Keratinocyte (primary cell): ENCODE data around the gene HSFX3. TPM values are rescaled to one million over a fixed set of nuclear protein-coding genes. Genes with fewer than 3 reads are reported as not detected.
"Not testable (repeated sequence)": the region's sequence is repeated elsewhere in the genome, so short reads cannot be mapped to it uniquely, and the experiment has no call there.

Experiments used
- DNase-seq: peaks from one replicate; pipeline ENCODE4 v3.0.0-alpha.2; 2011; ENCODE audit warnings: low read depth, missing footprints, low spot score
- FAIRE-seq: peaks from 2 replicates; lab custom pipeline; 2011; peaks lifted over from hg19 to GRCh38; lab: Jason Lieb, UNC
- H2AFZ ChIP-seq: 2 replicates; pipeline ENCODE4 v1.6.0; 2012; ENCODE audit warnings: low read length, control low read depth, inconsistent platforms; ENCODE audit not compliant: control insufficient read depth
- H3K27ac ChIP-seq: 2 replicates; pipeline ENCODE4 v1.5.1; 2011; ENCODE audit warnings: low read length; ENCODE audit not compliant: control insufficient read depth, insufficient read depth
- H3K27me3 ChIP-seq: 3 replicates; pipeline ENCODE4 v1.6.0; 2011; ENCODE audit warnings: low read length; ENCODE audit not compliant: control insufficient read depth, insufficient read depth; ENCODE audit errors: extremely low read depth
- H3K36me3 ChIP-seq, 2 experiments: 2 replicates in 1 of 2; 3 replicates in 1 of 2; pipeline ENCODE4 v1.5.1; 2011; ENCODE audit warnings: low read length in 2 of 2, mild to moderate bottlenecking in 1 of 2; ENCODE audit not compliant: control insufficient read depth in 2 of 2, insufficient read depth in 2 of 2; ENCODE audit errors: extremely low read depth in 1 of 2
- H3K4me1 ChIP-seq: 3 replicates; pipeline ENCODE4 v1.5.1; 2011; ENCODE audit warnings: low read length; ENCODE audit not compliant: control insufficient read depth, insufficient read depth; ENCODE audit errors: extremely low read depth
- H3K4me2 ChIP-seq: 3 replicates; pipeline ENCODE4 v1.6.0; 2011; ENCODE audit warnings: low read depth, low read length; ENCODE audit not compliant: control insufficient read depth, insufficient read depth; ENCODE audit errors: extremely low read depth
- H3K4me3 ChIP-seq, 3 experiments: fragments of 200-600 bp in 1 of 3; sonication (generic) in 1 of 3; 2 replicates in 2 of 3; 3 replicates in 1 of 3; pipeline ENCODE4 v1.5.1; 2011 to 2016; ENCODE audit warnings: low read length in 3 of 3, mild to moderate bottlenecking in 3 of 3, control low read depth in 2 of 3, inconsistent platforms in 1 of 3, low read depth in 1 of 3, mixed read lengths in 1 of 3, mixed run types in 1 of 3, moderate library complexity in 1 of 3; ENCODE audit not compliant: control insufficient read depth in 2 of 3, insufficient read depth in 2 of 3; ENCODE audit errors: extremely low read depth in 1 of 3
- H3K79me2 ChIP-seq: 2 replicates; pipeline ENCODE4 v1.6.0; 2012; ENCODE audit warnings: low read length; ENCODE audit not compliant: control insufficient read depth, insufficient read depth
- H3K9ac ChIP-seq: 3 replicates; pipeline ENCODE4 v1.6.0; 2011; ENCODE audit warnings: low read length; ENCODE audit not compliant: control insufficient read depth, insufficient read depth; ENCODE audit errors: extremely low read depth
- H3K9me1 ChIP-seq: 3 replicates; pipeline ENCODE4 v1.6.0; 2011; ENCODE audit warnings: low read length; ENCODE audit not compliant: control insufficient read depth, insufficient read depth; ENCODE audit errors: extremely low read depth
- H3K9me3 ChIP-seq: 2 replicates; pipeline ENCODE4 v1.5.1; 2012; ENCODE audit warnings: low read depth, low read length; ENCODE audit not compliant: control insufficient read depth
- H4K20me1 ChIP-seq: 3 replicates; pipeline ENCODE4 v1.6.0; 2011; ENCODE audit warnings: low read length; ENCODE audit not compliant: control insufficient read depth, insufficient read depth; ENCODE audit errors: extremely low read depth
- CTCF ChIP-seq, 3 experiments: IDR thresholded peaks in 1 of 3; conservative IDR thresholded peaks in 1 of 3; optimal IDR thresholded peaks in 1 of 3; 2 replicates in 2 of 3; 3 replicates in 1 of 3; pipeline versions ENCODE3 to v1.5.1; 2011; ENCODE audit warnings: low read length in 3 of 3, mild to moderate bottlenecking in 3 of 3, moderate library complexity in 2 of 3, control low read depth in 1 of 3, inconsistent platforms in 1 of 3; ENCODE audit not compliant: insufficient read depth in 2 of 3; ENCODE audit errors: extremely low read depth in 1 of 3
- EZH2 ChIP-seq: IDR thresholded peaks from one replicate; pipeline ENCODE4 v1.6.1; 2012; ENCODE audit warnings: inconsistent platforms, mild to moderate bottlenecking, low read length, moderate library complexity
- dilution Hi-C: fragments of 300-500 bp; cut with MboI; formaldehyde crosslinking; loops from one replicate; pipeline ENCODE4 v1.7.0; 2020; ENCODE audit warnings: low sequenced_read_pairs; ENCODE audit not compliant: extremely low pct_ligation_motif_present
- polyA plus RNA-seq, 5 experiments: library from polyadenylated mRNA; depleted of rRNA in 3 of 5; stranded (reverse) in 3 of 5; stranded (forward) in 1 of 5; unstranded in 1 of 5; fragments of >200 nt; gene quantifications; 1 replicate in 1 of 5; 2 replicates in 3 of 5; 3 replicates in 1 of 5; pipeline versions ENCODE4 v1.2.1 to v1.2.3, GENCODE V29; 2011 to 2012; ENCODE audit warnings: missing spikeins in 2 of 5, low read depth in 1 of 5, low replicate concordance in 1 of 5

The HSFX3 gene
- polyA plus RNA-seq, 1 donor (not counting 4 experiments of a cell fraction or from before 2014, with no cell fraction given) = not detected

DNA sequence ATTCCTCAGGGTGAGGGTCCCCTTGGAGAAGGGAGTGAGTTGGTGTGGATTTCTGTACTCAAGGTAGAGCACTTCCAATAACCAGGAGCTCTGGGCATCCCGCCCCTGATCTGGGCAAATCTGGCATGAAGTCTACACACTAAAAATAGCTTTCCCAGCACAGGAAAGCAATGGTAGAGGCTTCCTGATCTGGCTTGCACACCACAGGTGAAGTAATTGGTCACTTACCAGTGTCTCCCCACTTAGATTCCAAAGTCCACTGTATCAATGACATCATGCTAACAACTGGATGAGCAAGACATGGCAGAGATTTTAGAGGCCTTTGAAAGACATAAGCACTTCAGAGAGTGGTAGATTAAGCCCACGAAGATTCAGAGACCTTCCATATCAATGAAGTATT is 26.8 kb downstream of the HSFX3 start:
- dilution Hi-C loops = no loop called here
- H3K9ac ChIP-seq = no peak overlapping the region

DNA sequence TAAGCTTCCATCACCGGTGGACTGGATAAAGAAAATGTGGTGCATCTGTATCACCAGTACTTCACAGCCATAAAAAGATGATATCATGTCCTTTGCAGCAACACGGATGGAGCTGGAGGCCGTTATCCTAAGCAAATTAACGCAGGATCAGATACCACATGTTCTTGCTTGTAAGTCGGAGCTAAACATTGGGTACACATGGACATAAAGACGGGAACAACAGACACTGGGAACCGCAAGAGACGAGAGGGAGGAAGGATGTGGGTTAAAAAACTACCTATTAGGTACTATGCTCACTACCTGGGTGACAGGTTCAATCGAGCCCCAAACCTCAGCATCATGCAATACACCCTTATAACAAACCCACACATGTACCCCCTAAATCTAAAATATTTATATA is 28.3 kb downstream of the HSFX3 start:
- Histone ChIP-seq H3K4me3 (no peak overlapping the region), H3K79me2 (no peaks in the 10 kb centered on the region), H3K9ac (no peak overlapping the region), H2AFZ (no peak overlapping the region), H3K9me3 (no peaks in the 10 kb centered on the region), H4K20me1 (no peaks in the 10 kb centered on the region), H3K36me3 (no peaks in the 10 kb centered on the region), H3K27ac (no peak overlapping the region), H3K27me3 (no peaks in the 10 kb centered on the region), H3K9me1 (no peaks in the 10 kb centered on the region), H3K4me2 (no peak overlapping the region), H3K4me1 (no peaks in the 10 kb centered on the region)
- FAIRE-seq (no peak), DNase-seq (no peak)
- dilution Hi-C loops = no loop called here
- TF ChIP-seq CTCF (optimal IDR thresholded peaks at IDR 0.05 in 1 of 3, IDR thresholded peaks at IDR 0.05 in 1 of 3, conservative IDR thresholded peaks at IDR 0.05 in 1 of 3; ENCODE audit: extremely low read depth in 1 of 3, insufficient read depth in 2 of 3, low read length in 3 of 3) (no peak), EZH2 (no peak)

More for the DNA sequence above, 26.8 kb downstream of the HSFX3 start:
- H3K79me2 ChIP-seq = no peaks in the 10 kb centered on the region
- H2AFZ ChIP-seq = no peak overlapping the region
- TF ChIP-seq CTCF (optimal IDR thresholded peaks at IDR 0.05 in 1 of 3, IDR thresholded peaks at IDR 0.05 in 1 of 3, conservative IDR thresholded peaks at IDR 0.05 in 1 of 3; ENCODE audit: extremely low read depth in 1 of 3, insufficient read depth in 2 of 3, low read length in 3 of 3) (no peak), EZH2 (no peak)
- no peak overlapping the region for H3K4me2 ChIP-seq
- H3K36me3 ChIP-seq = no peaks in the 10 kb centered on the region
- no peak overlapping the region for H3K4me3 ChIP-seq
- FAIRE-seq (no peak), DNase-seq (no peak)
- no peaks in the 10 kb centered on the region for H3K9me1 ChIP-seq
- no peak overlapping the region for H3K27ac ChIP-seq
- no peaks in the 10 kb centered on the region for H3K9me3 ChIP-seq
- no peaks in the 10 kb centered on the region for H4K20me1 ChIP-seq
- no peaks in the 10 kb centered on the region for H3K4me1 ChIP-seq
- no peaks in the 10 kb centered on the region for H3K27me3 ChIP-seq

DNA sequence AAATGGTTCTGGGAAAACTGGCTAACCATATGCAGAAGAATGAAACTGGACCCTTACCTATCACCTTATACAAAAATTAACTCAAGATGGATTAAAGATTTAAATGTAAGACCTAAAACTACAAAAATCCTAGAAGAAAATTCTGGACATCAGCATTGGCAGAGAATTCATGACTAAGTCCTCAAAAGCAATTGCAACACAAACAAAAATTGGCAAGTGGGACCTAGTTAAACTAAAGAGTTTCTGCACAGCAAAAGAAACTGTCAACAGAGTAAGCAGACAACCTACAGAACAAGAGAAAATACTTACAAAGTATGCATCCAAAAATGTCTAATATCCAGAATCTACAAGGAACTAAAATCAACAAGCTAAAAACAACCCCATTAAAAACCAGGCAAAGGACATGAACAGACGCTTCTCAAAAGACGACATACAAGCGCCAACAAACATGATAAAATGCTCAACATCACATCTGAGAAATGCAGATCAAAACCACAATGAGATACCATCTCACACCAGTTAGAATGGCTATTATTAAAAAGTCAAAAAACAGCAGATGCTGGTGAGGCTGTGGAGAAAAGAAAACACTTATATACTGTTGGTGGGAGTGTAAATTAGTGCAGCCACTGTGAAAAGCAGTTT is 29.0 kb downstream of the HSFX3 start:
- FAIRE-seq = not testable (repeated sequence)

More for the DNA sequence above, 29.0 kb downstream of the HSFX3 start:
- H3K4me3 ChIP-seq, H3K9me1 ChIP-seq, H2AFZ ChIP-seq, H3K27ac ChIP-seq, dilution Hi-C loops, H4K20me1 ChIP-seq, H3K27me3 ChIP-seq, H3K36me3 ChIP-seq, DNase-seq, H3K9ac ChIP-seq, H3K4me2 ChIP-seq, H3K4me1 ChIP-seq, H3K79me2 ChIP-seq, H3K9me3 ChIP-seq: not testable (repeated sequence)
